GM04503 (cell line): ENCODE results near the gene TMEM183A.
"Not testable (repeated sequence)": the region's sequence is repeated elsewhere in the genome, so short reads cannot be mapped to it uniquely, and the experiment has no call there.

Experiments
- DNase-seq: peaks from one replicate; pipeline ENCODE4 v3.0.0-alpha.2; 2012; ENCODE audit warnings: low read depth

Gene TMEM183A, protein sequence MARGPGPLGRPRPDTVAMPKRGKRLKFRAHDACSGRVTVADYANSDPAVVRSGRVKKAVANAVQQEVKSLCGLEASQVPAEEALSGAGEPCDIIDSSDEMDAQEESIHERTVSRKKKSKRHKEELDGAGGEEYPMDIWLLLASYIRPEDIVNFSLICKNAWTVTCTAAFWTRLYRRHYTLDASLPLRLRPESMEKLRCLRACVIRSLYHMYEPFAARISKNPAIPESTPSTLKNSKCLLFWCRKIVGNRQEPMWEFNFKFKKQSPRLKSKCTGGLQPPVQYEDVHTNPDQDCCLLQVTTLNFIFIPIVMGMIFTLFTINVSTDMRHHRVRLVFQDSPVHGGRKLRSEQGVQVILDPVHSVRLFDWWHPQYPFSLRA

DNA sequence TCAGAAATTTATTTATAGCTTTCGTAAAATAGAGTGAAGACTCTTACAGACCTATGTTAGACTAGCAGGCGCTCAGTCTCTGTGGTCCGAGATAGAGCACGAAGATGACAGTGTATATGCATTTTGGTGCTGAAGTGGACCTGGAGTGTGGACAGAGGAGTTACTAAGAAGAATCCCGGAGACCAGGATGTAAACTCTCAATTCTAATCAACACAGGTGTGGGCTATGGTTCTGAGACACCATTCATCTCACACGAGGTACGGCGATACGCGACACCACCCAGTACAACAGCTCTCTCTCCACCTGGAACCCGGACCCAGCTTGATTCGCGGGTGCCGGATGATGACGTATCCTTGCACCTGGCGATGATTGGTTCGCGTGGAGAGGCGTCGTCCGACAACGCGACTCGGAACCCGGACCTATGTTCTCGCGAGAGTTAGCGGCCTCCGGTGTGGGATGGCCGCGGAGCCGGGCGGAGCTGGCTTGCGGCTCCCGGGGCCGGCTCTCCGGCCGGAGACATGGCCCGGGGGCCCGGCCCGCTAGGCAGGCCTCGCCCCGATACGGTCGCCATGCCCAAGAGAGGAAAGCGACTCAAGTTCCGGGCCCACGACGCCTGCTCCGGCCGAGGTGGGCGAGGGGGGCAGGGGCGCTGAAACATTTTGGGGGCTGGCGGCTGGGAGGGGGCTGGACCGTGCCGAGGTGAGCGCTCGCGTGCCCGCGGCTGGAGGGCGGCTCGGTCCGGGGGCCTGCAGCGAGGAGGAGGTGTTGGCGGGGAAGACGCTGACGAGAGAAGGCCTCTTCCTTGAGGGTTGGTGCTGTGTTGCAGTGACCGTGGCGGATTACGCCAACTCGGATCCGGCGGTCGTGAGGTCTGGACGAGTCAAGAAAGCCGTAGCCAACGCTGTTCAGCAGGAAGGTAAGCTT, at the start of gene TMEM183A:
Gene TMEM183A (plus strand): TSS at position 427 of the 924 bp plus-strand sequence. CDS start 92 bp downstream, at position 519.
- DNase-seq, result peak; percentile 77

DNA sequence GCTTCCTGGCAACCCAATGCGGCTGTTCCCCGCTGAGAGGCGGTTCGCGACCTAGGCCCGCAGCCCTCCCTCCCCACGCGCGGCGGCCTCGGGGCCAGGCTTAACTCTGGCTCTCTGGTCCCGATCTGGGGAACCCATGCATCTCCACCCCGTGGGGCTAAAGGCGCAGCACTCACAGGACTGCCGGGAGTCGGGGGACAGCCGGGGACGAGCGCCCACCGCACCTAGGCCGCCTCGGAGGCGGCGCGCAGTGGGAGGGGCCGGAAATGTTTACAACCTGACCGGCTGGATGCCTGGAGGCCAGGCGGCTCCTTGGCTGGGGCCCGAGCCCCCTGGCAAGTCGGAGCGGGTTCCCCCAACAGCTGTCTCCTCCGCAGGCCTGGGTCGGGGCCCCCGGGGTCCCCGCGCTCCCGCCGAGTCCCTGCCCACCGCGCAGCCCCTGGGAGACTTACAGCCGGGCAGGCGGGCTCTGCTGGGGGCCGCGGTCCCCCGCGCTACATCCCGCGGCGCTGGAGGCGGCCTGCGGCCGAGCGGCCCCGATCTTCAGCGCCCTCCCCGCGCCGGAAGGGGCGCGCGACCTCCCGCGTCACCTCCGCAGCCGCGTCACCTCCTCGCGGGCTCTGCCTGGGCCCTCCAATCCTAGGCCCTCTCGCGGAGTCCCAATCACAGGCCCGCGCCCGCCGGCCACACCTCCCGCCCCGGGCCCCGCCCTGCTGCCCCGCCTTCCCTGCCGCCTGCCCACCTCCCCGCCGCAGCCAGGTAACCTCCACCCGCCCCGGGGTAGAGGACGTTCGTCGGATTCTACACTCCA, 49.2 kb upstream of the TMEM183A start, which contains the start of gene ADIPOR1:
Gene ADIPOR1 (minus strand): TSS at position 580 of the 811 bp plus-strand sequence. CDS start 7,242 bp downstream, outside the sequence.
- DNase-seq, result no peak

DNA sequence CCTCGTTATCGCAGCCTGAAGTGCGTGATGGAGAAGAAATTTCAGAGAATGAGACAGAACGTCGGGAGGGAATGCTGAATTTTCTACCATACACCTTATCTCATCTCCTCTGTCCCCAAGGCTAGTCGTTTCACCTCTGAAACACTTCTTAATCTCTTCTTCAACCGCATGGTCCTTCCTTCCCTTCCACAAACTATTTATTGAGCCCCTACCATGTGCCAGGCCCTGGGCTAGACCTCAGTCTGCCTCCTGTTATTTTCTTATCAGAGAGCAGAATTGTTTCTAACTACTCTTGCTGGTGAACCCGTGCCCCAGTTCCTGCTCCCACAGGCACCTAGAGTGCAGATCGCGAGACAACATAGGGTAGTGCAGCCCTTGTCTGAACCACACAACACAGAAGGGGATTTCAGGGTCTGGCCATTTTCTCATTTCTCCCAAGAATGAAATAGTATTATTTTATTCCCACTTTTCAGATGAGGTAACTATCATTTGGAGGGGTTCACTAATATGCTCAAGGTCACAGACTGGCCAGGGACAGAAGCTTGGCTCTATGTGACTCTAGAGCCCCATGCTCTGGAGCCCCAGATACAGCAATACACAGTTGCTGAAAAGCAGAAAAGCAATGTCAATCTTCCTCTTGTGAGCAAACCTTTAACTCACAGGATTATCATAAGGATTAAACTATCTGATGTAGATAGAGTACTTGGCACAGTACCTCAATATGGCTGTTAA, 48.5 kb upstream of the TMEM183A start:
- no peak for DNase-seq

DNA sequence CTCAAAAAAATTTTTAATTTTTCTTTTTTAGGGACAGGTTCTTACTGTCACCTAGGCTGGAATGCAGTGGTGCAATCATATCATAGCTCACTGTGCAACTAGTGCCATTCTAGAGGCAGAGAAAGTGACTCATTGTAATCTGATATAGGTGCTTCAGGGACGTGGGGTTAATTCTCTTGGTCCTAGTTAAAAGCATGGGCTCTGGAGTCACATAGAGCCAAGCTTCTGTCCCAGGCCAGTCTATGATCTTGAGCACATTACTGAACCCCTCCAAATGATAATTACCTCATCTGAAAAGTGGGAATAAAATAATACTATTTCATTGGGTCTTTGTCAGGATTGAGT, 47.9 kb upstream of the TMEM183A start:
- DNase-seq, result no peak

DNA sequence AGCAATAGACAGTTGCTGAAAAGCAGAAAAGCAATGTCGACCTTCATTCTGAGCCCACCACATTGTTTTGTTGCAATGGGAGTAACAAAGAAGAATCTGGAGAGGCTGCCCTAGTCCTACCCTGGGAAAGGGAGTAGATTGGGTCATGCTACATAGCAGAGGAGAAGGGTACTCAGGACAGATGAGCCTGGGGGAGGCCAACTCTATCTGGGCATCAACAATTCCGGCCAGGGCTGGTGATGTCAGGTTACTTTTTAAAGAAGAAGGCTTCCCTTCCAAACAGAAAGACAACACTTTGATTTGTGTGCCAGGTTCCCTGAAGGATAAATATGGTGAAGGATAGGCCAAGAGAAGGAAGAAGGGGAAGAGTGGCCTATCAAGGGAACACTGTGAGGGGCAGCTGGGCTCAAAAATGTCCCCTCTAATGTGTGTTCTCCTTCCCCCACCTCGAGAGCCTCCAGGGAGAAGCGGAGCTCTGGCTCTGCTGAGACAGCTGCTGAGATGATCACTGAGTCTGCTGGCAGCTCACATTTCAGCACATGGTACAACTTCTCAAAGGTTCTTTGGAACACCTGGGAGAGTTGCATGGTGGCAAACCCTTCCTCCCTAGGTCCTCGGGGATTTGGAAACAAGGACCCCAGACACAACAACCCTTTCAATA, 45.8 kb upstream of the TMEM183A start:
- DNase-seq, result no peak

DNA sequence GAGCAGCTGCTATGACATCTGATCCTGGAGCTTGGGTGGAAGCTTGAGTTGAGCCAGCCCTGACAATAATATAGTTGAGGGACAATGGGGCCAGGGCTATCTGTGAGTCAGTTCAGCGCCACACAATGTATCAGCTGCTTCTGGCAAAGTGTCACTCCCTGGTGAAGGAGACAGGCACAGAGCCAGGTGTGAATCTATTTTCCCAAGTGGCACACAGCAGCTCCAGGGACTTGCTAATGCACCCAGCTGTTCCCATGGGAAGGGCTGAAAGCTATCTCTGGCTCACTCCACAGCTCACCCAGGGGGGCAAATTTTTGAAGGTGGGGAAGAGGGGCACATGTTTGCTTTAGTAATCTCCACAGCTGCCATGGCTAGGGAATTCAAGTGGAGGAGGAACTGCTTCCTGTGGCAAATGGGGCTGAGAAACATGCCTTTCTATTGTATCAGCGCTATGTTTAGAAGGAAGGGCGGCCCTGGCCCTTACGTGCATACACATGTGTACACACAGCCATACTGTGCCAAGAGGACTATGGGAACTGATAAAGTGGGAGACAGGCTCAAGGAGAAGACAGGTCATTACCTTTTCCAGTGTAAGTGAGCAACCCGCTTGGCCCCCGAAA, 42.3 kb upstream of the TMEM183A start:
- DNase-seq, result no peak

DNA sequence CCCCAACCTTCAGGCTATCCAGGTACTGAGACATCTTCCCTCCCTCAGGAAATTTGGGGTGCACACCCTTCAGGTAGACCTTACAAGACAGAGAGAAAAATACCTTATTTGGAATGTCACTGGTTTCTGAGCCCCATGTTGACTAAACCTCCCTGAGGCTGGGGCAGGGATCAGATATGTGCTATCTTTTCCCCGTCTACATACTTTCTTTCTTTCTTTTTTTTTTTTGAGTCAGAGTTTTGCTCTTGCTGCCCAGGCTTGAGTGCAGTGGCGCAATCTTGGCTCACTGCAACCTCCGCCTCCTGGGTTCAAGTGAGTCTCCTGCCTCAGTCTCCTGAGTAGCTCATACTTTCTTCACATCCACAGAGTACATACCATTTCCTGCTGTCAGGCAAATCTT, 41.8 kb upstream of the TMEM183A start:
- DNase-seq, result no peak

DNA sequence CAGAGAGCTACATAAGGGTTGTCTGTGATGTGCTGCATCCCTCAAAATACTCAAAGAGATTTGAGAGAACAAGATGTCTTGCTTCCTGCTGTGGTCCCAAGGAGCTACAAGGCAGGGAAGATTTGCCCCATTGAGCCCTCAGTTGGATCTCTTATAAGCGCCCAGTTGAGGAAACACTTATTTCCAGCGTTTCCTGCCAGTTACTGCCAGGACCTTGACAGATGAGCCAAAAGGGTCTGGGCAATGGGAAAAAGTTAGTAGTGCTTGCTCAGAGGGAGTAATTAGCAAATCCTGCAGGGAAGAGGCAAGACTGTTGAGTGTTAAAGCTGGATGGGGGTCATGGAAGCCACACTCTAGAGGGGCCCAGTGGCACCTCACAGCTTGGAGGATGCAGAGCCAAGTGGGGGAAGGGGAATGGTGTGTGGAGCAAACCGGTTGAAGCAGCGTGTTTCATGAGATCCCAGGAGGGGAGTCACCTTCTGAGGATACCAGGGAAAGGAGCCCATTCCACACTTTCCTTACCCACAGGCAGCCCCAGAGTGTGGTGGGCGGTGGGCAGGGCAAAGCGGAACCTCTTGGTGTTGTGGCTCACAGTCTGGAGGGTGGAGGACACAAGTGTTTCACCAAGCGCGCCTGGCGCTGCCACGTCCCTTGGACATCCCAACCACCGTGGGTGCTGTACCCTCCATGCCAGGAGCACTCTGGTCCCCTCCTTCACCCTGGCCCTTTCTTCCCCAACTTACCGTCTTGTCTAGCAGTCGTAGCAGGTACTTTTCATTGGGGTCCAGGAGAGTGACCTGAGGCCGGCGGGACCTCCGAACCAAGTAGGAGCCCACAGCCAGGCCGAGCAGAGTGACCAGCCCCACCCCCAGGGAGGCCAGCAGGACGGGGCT, 40.9 kb upstream of the TMEM183A start:
- DNase-seq, result no peak

DNA sequence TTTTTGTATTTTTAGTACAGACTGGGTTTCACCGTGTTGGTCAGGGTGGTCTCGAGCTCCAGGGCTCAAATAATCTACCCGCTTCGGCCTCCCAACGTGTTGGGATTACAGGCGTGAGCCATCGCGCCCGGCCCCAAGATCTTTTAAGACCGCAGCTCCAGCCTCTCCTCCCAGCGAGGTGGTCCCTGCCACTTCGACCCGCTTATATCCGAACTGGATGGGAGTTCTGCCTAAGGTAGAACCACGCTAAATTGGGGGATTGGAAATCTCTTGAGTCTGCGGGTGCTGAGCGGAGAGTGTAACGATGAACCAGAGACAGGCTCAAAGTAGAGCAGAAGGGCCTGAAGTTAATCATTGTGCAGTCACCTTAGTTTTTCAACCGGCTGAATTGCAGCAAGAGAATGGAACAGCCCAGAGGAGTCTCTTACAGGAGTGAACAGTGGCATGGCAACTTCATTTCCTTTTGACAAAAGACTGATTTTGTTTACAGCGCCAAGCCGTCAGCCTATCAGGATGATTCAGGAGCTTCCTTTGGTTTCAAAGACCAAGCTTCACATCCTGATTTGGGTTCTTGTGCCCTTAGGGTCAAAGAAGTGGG, 39.4 kb upstream of the TMEM183A start:
- no peak for DNase-seq

DNA sequence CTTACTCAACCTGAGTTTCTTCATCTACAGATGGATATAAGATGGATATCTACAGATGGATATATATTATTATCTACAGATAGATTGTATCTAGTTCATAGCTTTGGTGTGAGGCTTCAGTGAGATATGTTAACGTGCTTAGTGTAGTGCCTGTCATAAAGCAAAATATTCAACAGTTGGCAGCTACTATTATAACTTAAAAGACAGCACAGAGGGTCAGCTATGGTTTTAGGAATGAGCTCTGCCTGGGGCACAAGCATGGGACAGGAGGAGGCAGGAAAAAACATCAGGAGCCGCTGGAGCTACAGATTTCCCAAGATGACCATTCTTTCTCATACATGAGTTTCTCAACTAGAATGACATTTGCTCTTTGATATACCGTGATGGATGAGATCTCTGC, 38.8 kb upstream of the TMEM183A start:
- no peak for DNase-seq

DNA sequence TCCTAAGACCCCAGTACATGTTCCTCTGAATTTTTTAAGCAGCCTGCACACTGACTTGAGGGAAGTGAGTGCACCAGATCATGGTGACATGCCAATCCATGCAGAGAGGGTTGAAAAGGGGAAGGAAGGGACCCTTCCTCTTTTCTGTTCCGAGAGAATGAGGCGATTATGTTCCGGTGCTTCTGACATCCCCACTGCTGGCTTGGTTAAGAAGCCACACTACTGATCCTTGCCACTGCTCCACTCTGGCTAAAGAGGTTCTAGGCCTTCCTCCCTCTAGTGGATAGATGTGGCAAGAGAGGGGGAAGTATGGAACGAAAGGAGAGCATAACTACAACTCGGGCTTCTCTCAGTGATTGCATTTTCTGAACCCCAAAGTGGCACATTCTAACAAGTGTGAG, 38.3 kb upstream of the TMEM183A start:
- DNase-seq, result no peak

DNA sequence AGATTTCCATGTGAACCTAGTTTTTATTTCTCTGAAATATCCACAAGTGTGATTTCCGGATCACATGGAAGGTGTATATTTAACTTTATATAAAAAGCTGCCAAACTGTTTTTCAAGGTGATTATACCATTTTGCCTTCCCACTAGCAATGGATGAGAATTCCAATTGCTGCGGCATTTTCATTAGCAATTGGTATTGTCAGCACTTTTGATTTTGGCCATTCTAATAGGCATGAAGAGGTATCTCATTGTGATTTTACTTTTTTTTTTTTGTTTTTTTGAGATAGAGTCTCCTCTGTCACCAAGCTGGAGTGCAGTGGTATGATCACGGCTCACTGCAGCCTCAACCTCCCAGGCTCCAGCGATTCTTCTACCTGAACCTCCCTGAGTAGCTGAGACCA, 35.1 kb upstream of the TMEM183A start:
- no peak for DNase-seq

DNA sequence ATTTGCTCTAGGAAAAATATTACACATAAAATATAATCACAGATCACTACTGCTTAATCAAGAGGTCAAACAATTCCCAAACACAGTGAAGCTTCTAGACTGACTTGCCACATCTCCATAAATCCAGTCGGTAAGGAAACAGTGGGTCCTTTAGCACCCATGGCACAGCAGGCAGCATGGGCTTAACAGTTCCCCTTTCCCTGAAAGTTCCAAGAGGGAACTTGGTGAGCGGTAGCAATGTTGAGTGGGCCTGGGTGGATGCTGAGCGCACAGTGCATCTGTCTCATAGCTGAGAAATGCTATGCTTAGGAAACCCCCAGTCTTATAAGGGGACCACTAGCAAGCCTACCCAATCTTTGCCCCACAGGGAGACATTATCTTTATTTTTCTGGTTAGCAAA, 32.3 kb upstream of the TMEM183A start:
- DNase-seq, result no peak

DNA sequence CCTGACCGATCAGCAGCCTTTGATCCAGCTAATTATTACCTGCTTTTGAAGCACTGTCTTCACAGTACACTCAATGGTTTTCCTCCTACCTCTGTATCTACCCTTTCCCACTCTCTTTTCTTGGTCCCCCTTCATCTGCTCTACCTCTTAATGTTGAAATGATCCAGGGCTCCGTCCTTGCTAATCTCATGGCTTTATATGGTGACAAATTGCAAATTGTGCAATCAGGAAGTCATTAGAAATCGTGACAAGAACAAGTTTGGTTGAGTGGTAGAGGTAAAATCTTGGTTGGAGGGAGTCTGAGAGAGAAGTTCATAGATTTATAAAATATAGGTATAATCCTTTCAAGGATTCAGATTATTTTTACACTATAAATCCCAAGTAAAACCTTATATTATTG, 30.5 kb upstream of the TMEM183A start:
- no peak for DNase-seq

DNA sequence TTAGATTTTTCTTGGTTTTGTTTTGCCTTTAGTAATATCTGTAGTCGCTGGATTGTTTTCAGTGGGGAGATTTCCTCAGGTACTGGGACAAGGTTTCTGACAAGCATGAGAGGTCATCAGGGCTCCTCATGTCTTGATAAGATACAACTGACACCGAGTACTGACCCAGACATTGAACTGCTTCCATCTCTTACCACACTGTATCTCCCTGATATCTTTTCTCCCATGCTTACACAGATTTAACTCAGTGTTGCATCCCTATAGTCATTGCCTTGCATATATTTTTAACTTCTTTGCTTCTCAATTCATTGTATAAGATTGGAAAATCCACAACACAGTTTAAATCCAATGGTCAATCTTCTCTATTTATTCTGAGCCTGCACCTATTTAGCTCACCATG, 27.7 kb upstream of the TMEM183A start:
- no peak for DNase-seq

DNA sequence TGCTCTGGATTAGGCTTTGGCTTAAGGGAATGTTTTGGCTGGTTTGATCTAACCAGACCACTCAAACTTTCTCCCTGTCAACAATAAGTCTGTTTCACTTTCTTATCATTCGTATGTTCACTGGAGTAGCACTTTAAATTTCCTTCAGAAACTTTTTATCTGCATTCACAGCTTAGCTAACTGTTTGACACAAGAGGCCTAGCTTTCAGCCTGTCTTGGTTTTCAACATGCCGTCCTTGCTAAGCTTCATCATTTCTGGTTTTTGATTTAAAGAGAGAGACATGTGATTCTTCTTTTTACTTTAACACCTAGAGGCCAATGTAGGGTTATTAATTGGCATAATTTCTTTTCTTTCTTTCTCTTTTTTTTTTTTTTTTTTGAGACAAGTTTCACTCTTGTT, 25.2 kb upstream of the TMEM183A start:
- DNase-seq, result no peak

DNA sequence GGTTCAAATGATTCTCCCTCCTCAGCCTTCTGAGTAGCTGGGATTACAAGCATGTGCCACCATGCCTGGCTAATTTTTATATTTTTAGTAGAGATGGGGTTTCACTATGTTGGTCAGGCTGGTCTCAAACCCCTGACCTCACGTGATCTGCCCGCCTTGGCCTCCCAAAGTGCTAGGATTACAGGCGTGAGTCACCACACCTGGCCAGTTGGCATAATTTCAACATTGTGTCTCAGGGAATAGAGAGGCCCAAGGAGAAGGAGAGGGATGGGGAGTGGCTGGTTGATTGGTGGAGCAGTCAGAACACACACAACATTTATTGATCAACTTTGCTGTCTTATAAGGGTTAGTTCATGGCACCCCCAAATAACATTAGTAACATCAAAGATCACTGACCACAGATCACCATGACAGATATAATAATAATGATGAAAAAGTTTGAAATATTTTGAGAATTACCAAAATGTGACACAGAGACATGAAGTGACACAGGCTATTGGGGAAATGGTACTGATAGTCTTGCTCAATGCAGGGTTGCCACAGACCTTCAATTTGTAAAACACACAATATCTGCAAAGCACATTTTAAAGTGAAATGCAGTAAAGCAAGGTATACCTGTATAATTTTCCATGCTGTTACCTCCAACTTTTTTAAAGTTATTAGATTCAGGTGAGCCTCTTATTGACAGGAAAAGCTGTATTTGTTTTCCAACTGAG, 24.3 kb upstream of the TMEM183A start:
- DNase-seq, result no peak

DNA sequence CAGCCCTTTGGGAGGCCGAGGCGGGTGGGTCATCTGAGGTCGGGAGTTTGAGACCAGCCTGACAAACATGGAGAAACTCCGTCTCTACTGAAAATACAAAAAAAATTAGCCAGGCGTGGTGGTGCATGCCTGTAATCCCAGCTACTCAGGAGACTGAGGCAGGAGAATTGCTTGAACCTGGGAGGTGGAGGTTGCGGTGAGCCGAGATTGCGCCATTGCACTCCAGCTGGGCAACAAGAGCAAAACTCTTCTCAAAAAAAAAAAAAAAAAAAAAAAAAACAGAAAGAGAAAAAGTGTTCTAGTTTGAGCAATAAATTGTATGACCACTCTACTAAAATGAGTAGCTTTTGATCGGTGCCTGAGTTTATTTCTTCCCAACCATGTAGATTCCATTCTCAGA, 21.1 kb upstream of the TMEM183A start:
- not testable (repeated sequence) for DNase-seq
